CD14-positive monocyte (primary cell): Measurements from ENCODE around the gene NKAIN2. TPM values are rescaled to one million over a fixed set of nuclear protein-coding genes. Genes with fewer than 3 reads are reported as not detected.

ENCODE experiments used
- DNase-seq, 3 donors: peaks; one replicate each; pipeline ENCODE4 v3.0.0-alpha.2; 2011 to 2022
- H2AFZ ChIP-seq: 2 replicates; pipeline ENCODE4 v1.6.0; 2012; ENCODE audit warnings: mild to moderate bottlenecking, low read depth, low read length, inconsistent platforms; ENCODE audit not compliant: insufficient read depth, poor library complexity, severe bottlenecking
- H3K27ac ChIP-seq, 2 donors: 1 replicate in 1 of 2; 2 replicates in 1 of 2; pipeline ENCODE4 v1.5.1; 2012 to 2013; ENCODE audit warnings: low read length in 2 of 2, control low read depth in 1 of 2, inconsistent platforms in 1 of 2, low read depth in 1 of 2, mild to moderate bottlenecking in 1 of 2
- H3K27me3 ChIP-seq, 2 donors: one replicate each; pipeline versions ENCODE4 v1.6.0 to v1.6.1; 2011 to 2013; ENCODE audit warnings: low read length in 2 of 2; ENCODE audit not compliant: control insufficient read depth in 2 of 2, insufficient read depth in 2 of 2
- H3K36me3 ChIP-seq, 2 donors: replicated peaks in 1 of 2; 1 replicate in 1 of 2; 2 replicates in 1 of 2; pipeline versions ENCODE4 v1.5.1 to v1.6.1; 2012 to 2013; ENCODE audit warnings: low read length in 2 of 2, control low read depth in 1 of 2, inconsistent platforms in 1 of 2, mild to moderate bottlenecking in 1 of 2; ENCODE audit not compliant: insufficient read depth in 2 of 2, control insufficient read depth in 1 of 2
- H3K4me1 ChIP-seq, 2 donors: 1 replicate in 1 of 2; 2 replicates in 1 of 2; pipeline versions ENCODE4 v1.5.1 to v1.6.1; 2012 to 2013; ENCODE audit warnings: low read length in 2 of 2, control low read depth in 1 of 2, inconsistent platforms in 1 of 2, mild to moderate bottlenecking in 1 of 2, moderate library complexity in 1 of 2; ENCODE audit not compliant: insufficient read depth in 2 of 2, control insufficient read depth in 1 of 2
- H3K4me2 ChIP-seq: replicated peaks from 2 replicates; pipeline ENCODE3; 2012; ENCODE audit warnings: low read length, moderate library complexity, mild to moderate bottlenecking; ENCODE audit not compliant: poor library complexity, severe bottlenecking; ENCODE audit errors: extremely low read depth
- H3K4me3 ChIP-seq, 3 experiments: fragments of 200-600 bp in 1 of 3; sonication (generic) in 1 of 3; replicated peaks in 1 of 3; 1 replicate in 2 of 3; 2 replicates in 1 of 3; pipeline ENCODE4 v1.5.1; 2011 to 2013; ENCODE audit warnings: low read length in 3 of 3, mild to moderate bottlenecking in 3 of 3, control low read depth in 2 of 3, low read depth in 2 of 3, inconsistent platforms in 1 of 3, moderate library complexity in 1 of 3
- H3K79me2 ChIP-seq: 2 replicates; pipeline ENCODE4 v1.6.0; 2012; ENCODE audit warnings: mild to moderate bottlenecking, control low read depth, inconsistent platforms, low read length, moderate library complexity; ENCODE audit not compliant: insufficient read depth
- H3K9ac ChIP-seq: 2 replicates; pipeline ENCODE4 v1.6.0; 2017; ENCODE audit warnings: low read length, mild to moderate bottlenecking; ENCODE audit not compliant: insufficient read depth, poor library complexity, severe bottlenecking
- H3K9me3 ChIP-seq, 2 donors: replicated peaks in 1 of 2; 1 replicate in 1 of 2; 2 replicates in 1 of 2; pipeline versions ENCODE4 v1.5.1 to v1.6.1; 2012 to 2013; ENCODE audit warnings: low read length in 2 of 2, control low read depth in 1 of 2; ENCODE audit not compliant: control insufficient read depth in 1 of 2, insufficient read depth in 1 of 2
- H4K20me1 ChIP-seq: 2 replicates; pipeline ENCODE4 v1.6.0; 2012; ENCODE audit warnings: mild to moderate bottlenecking, low read length, control low read depth, moderate library complexity; ENCODE audit not compliant: insufficient read depth
- H3K27ac Mint-ChIP-seq, 7 donors: one replicate each; pipeline ENCODE4 v1.8.0; 2020; ENCODE audit warnings: mild to moderate bottlenecking in 7 of 7, mixed read lengths in 7 of 7, moderate library complexity in 6 of 7, inconsistent platforms in 2 of 7
- H3K27me3 Mint-ChIP-seq, 3 donors: one replicate each; pipeline ENCODE4 v1.8.0; 2021 to 2022; ENCODE audit warnings: low read depth in 3 of 3, mild to moderate bottlenecking in 3 of 3, mixed read lengths in 3 of 3, moderate library complexity in 3 of 3, inconsistent platforms in 1 of 3
- H3K36me3 Mint-ChIP-seq, 2 donors: one replicate each; pipeline ENCODE4 v1.8.0; 2020; ENCODE audit warnings: mixed read lengths in 2 of 2, inconsistent platforms in 1 of 2, mild to moderate bottlenecking in 1 of 2
- H3K4me1 Mint-ChIP-seq: one replicate; pipeline ENCODE4 v1.8.0; 2020; ENCODE audit warnings: mild to moderate bottlenecking, mixed read lengths
- H3K4me3 Mint-ChIP-seq, 2 donors: one replicate each; pipeline ENCODE4 v1.8.0; 2020; ENCODE audit warnings: mild to moderate bottlenecking in 2 of 2, mixed read lengths in 2 of 2, moderate library complexity in 1 of 2
- H3K9me3 Mint-ChIP-seq, 7 donors: one replicate each; pipeline ENCODE4 v1.8.0; 2020 to 2022; ENCODE audit warnings: mixed read lengths in 7 of 7, mild to moderate bottlenecking in 6 of 7, moderate library complexity in 6 of 7, inconsistent platforms in 2 of 7
- CTCF ChIP-seq: fragments of 200-600 bp; IDR thresholded peaks from one replicate; pipeline ENCODE4 v1.8.0; 2022; ENCODE audit warnings: antibody characterized with exemption, mild to moderate bottlenecking
- WGBS: methylation state at CpG from one replicate; pipeline ENCODE4 v1.1.5; 2013; ENCODE audit warnings: missing lambda C conversion rate; ENCODE audit not compliant: insufficient coverage; 5-methylcytosine and 5-hydroxymethylcytosine counted together
- intact Hi-C, 2 donors: fragments of 100-400 bp; cut with micrococcal nuclease; formaldehyde crosslinking; loops; one replicate each; pipeline versions ENCODE4 v1.15.0 to v1.15.1; 2023
- polyA plus RNA-seq, 3 donors: library from polyadenylated mRNA; depleted of rRNA in 1 of 3; unstranded in 2 of 3; stranded (reverse) in 1 of 3; fragments of 300-500 nt in 2 of 3; fragments of >200 nt in 1 of 3; fragmentation: Illumina TruSeq in 2 of 3; gene quantifications; 1 replicate in 2 of 3; 2 replicates in 1 of 3; pipeline ENCODE4 v1.2.3, GENCODE V29; 2012 to 2021

The NKAIN2 gene
- polyA plus RNA-seq, 3 donors = not detected

GRCh38 chr6:124658053-124658452 is 854.4 kb downstream of the NKAIN2 start:
- Mint-ChIP-seq H3K36me3 (no peaks in the 10 kb centered on the region), H3K27me3 (no peaks in the 10 kb centered on the region), H3K9me3 (peaks cover 0 to 5% (median 2%) of the 10 kb centered on the region in 7 donors), H3K4me1 (no peaks in the 10 kb centered on the region), H3K4me3 (no peak overlapping the region), H3K27ac (no peak overlapping the region)
- Histone ChIP-seq H3K4me1 (no peaks in the 10 kb centered on the region), H4K20me1 (no peaks in the 10 kb centered on the region), H3K9me3 (no peaks in the 10 kb centered on the region), H3K4me2 (no peak overlapping the region), H3K79me2 (no peaks in the 10 kb centered on the region), H2AFZ (no peak overlapping the region), H3K4me3 (no peak overlapping the region), H3K9ac (no peak overlapping the region), H3K27ac (no peak overlapping the region), H3K27me3 (no peaks in the 10 kb centered on the region), H3K36me3 (no peaks in the 10 kb centered on the region)
- 83% methylated on average over 2 of the region's 8 CpGs for WGBS
- intact Hi-C loops = no loop called here
- DNase-seq = no peak
- no peak for TF ChIP-seq CTCF

GRCh38 chr6:124659427-124659826 is 855.8 kb downstream of the NKAIN2 start:
- no peak overlapping the region for H3K4me3 Mint-ChIP-seq
- Histone ChIP-seq H4K20me1 (no peaks in the 10 kb centered on the region), H3K9me3 (peaks cover 0 to 3% of the 10 kb centered on the region in 2 donors), H3K4me1 (no peaks in the 10 kb centered on the region), H2AFZ (no peak overlapping the region), H3K9ac (no peak overlapping the region), H3K36me3 (no peaks in the 10 kb centered on the region), H3K27me3 (no peaks in the 10 kb centered on the region), H3K79me2 (no peaks in the 10 kb centered on the region), H3K4me3 (no peak overlapping the region), H3K4me2 (no peak overlapping the region), H3K27ac (no peak overlapping the region)
- no CpG with 5 or more reads among the region's 1 CpG for WGBS
- H3K36me3 Mint-ChIP-seq = no peaks in the 10 kb centered on the region
- no peaks in the 10 kb centered on the region for H3K27me3 Mint-ChIP-seq
- TF ChIP-seq CTCF = no peak
- no peak for DNase-seq
- H3K27ac Mint-ChIP-seq = no peak overlapping the region
- peaks cover 0 to 8% (median 4%) of the 10 kb centered on the region in 7 donors for H3K9me3 Mint-ChIP-seq
- no peaks in the 10 kb centered on the region for H3K4me1 Mint-ChIP-seq
- intact Hi-C loops = no loop called here
